ENCODE data around the gene ATP8B1. TPM values are rescaled to one million over a fixed set of nuclear protein-coding genes. Genes with fewer than 3 reads are reported as not detected.

Gene ATP8B1
- total and polyA plus RNA-seq, 2 experiments from 2014 or later = 1.7 to 3.0 TPM

GRCh38 chr18:57784034-57784800 lies 18.9 kb downstream of the ATP8B1 start:
- H3K4me3 ChIP-seq = no peak overlapping the region
- H3K36me3 ChIP-seq (ENCODE audit: insufficient read depth) = no peaks in the 10 kb centered on the region
- no peak overlapping the region for H2AFZ ChIP-seq
- Mint-ChIP-seq H3K27me3 (ENCODE audit: insufficient read depth, low read depth, poor library complexity) (no peaks in the 10 kb centered on the region), H3K4me3 (no peak overlapping the region), H3K36me3 (ENCODE audit: low read depth) (peaks cover under 1% of the 10 kb centered on the region; the same call in 1 of the 3 replicates), H3K27ac (peak overlapping the region; percentile 13; the same call in 1 of the 2 replicates), H3K4me1 (peaks cover 21% of the 10 kb centered on the region), H3K9me3 (peaks cover under 1% of the 10 kb centered on the region; the same call in 1 of the 3 replicates)
- peaks cover 13% of the 10 kb centered on the region for H3K4me1 ChIP-seq (ENCODE audit: insufficient read depth)
- H3K79me2 ChIP-seq (replicated peaks; ENCODE audit: insufficient read depth) = no peaks in the 10 kb centered on the region
- no peak for TF ChIP-seq ZNF114 (CRISPR knock-in tag; IDR thresholded peaks at IDR 0.05)
- TF ChIP-seq ETS1 (IDR thresholded peaks at IDR 0.05) = no peak
- no peak for TF ChIP-seq JUNB (IDR thresholded peaks at IDR 0.05; ENCODE audit: unreplicated experiment)
- TF ChIP-seq EZH2 (IDR thresholded peaks at IDR 0.05; ENCODE audit: low read depth, unreplicated experiment) = no peak
- no peak for TF ChIP-seq CTCF (conservative IDR thresholded peaks at IDR 0.05; ENCODE audit: low read depth in 2 of 2)
- TF ChIP-seq REST (IDR thresholded peaks at IDR 0.05; ENCODE audit: unreplicated experiment) = no peak
- no peak for TF ChIP-seq POLR2AphosphoS5 (IDR thresholded peaks at IDR 0.05; ENCODE audit: low read depth)
- no peaks in the 10 kb centered on the region for H3K27me3 ChIP-seq (ENCODE audit: insufficient read depth)
- no peaks in the 10 kb centered on the region for H3F3A ChIP-seq (replicated peaks; ENCODE audit: low read depth)
- no peak for DNase-seq (ENCODE audit: low spot score)
- no peak; the same call in 2 of the 3 replicates for ATAC-seq
- H3K4me2 ChIP-seq = no peak overlapping the region
- no peak overlapping the region for H3K27ac ChIP-seq (ENCODE audit: low read depth)
- no peaks in the 10 kb centered on the region for H4K20me1 ChIP-seq (replicated peaks; ENCODE audit: insufficient read depth)
- no peaks in the 10 kb centered on the region for H3K9me2 ChIP-seq (ENCODE audit: insufficient read depth)

- H3K4me1 Mint-ChIP-seq = peaks cover 21% of the 10 kb centered on the region
- no peak overlapping the region for H3K4me2 ChIP-seq
- H3K4me1 ChIP-seq (ENCODE audit: insufficient read depth) = peaks cover 13% of the 10 kb centered on the region
- no peaks in the 10 kb centered on the region for H3K79me2 ChIP-seq (replicated peaks; ENCODE audit: insufficient read depth)
- no peaks in the 10 kb centered on the region for H3K36me3 ChIP-seq (ENCODE audit: insufficient read depth)
- H3K9me3 Mint-ChIP-seq = peaks cover 4% of the 10 kb centered on the region; the same call in 2 of the 3 replicates
- peaks cover 8% of the 10 kb centered on the region; the same call in 1 of the 3 replicates for H3K36me3 Mint-ChIP-seq (ENCODE audit: low read depth)
- H3K27me3 Mint-ChIP-seq (ENCODE audit: insufficient read depth, low read depth, poor library complexity) = no peaks in the 10 kb centered on the region
- H3K27me3 ChIP-seq (ENCODE audit: insufficient read depth) = no peaks in the 10 kb centered on the region
- no peak for DNase-seq (ENCODE audit: low spot score)
- H4K20me1 ChIP-seq (replicated peaks; ENCODE audit: insufficient read depth) = no peaks in the 10 kb centered on the region
- no peaks in the 10 kb centered on the region for H3F3A ChIP-seq (replicated peaks; ENCODE audit: low read depth)
- H3K9me2 ChIP-seq (ENCODE audit: insufficient read depth) = no peaks in the 10 kb centered on the region
- no peak overlapping the region for H3K27ac Mint-ChIP-seq
- no peak overlapping the region for H3K27ac ChIP-seq (ENCODE audit: low read depth)
- no peak overlapping the region for H3K4me3 ChIP-seq
- ATAC-seq = no peak
- no peak overlapping the region for H2AFZ ChIP-seq
- no peak overlapping the region for H3K4me3 Mint-ChIP-seq
- TF ChIP-seq CTCF (conservative IDR thresholded peaks at IDR 0.05; ENCODE audit: low read depth in 2 of 2) (no peak), ZNF114 (CRISPR knock-in tag; IDR thresholded peaks at IDR 0.05) (no peak), EZH2 (IDR thresholded peaks at IDR 0.05; ENCODE audit: low read depth, unreplicated experiment) (no peak), EZH2phosphoT487 (IDR thresholded peaks at IDR 0.05; ENCODE audit: unreplicated experiment) (no peak), ZNF331 (CRISPR knock-in tag; IDR thresholded peaks at IDR 0.05; ENCODE audit: low read depth) (no peak)
These were observed 21.1 kb downstream of the ATP8B1 start for GRCh38 chr18:57782049-57782448.
